Upper lobe of left lung (tissue), 4 donors: ENCODE measurements around the gene MLC1.

Source experiments
- CTCF ChIP-seq, 6 experiments: fragments of 450-650 bp in 4 of 6; fragments of 200-600 bp in 2 of 6; sonication (generic) in 2 of 6; IDR thresholded peaks; one replicate each; pipeline ENCODE4 v1.5.1; 2016 to 2019; ENCODE audit warnings: antibody characterized with exemption in 6 of 6
- POLR2A ChIP-seq, 4 donors: fragments of 450-650 bp; IDR thresholded peaks; one replicate each; pipeline ENCODE4 v1.5.1; 2016 to 2017; ENCODE audit warnings: antibody characterized with exemption in 4 of 4, mild to moderate bottlenecking in 2 of 4

- TF ChIP-seq POLR2A (IDR thresholded peaks at IDR 0.05) (no peak), CTCF (IDR thresholded peaks at IDR 0.05) (no peak)
Observed at GRCh38 chr22:50104141-50104544, 18.9 kb upstream of the MLC1 start.
